ENCODE data around the gene TST.

DNA sequence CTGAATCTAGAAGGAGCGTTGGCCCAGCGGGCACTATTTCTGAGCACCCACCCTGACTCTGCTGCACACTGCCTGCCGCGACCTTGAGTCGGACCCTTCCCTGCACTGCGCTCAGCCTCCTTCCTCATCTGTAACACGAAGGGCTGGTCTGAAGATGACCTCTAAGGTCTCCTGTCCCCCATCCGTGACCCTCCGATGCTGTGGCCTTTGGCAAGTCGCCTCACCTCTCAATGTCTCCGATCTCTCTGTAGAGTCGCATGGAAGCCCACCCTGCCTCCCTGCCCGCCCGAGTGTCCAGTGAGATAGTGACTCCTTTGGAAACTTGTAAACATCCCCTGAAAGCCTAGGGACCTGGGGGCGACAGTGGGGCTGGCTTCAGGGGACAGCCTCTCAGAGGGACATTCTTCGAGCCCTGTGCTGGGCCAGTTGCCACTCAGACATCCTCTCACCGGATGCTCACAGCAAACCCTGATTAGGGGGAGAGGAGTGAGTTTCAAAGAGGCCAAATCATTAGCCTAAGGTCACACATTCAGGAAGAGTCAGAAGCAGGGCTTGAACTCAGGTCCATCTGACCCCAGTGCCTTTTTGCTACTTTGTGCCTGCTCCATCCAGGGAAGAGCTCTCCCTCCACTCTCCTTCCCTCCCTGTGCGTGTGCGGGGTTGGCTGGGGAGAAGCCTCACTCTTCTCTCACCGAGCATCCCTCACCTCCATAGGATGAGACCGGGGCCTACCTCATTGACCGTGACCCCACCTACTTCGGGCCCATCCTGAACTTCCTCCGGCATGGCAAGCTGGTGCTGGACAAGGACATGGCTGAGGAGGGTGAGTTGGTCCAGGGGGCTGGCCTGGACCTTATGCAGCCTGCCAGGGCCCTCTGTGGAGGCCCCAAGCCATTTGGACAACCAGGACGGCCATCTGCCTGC lies 33.4 kb upstream of the TST start:
- no peak for TF ChIP-seq POLR2A (IDR thresholded peaks at IDR 0.05; ENCODE audit: low read length)
- TF ChIP-seq GATA1 (IDR thresholded peaks at IDR 0.05; ENCODE audit: low read depth, low read length): no peak
